HEK293T (cell line): Measurements from ENCODE around the gene PPY.

Experiments used
- CTCF ChIA-PET: fragments of 350-600 bp; formaldehyde crosslinking; extraction: SDS; loops from one replicate; lab custom pipeline; 2021; ENCODE audit warnings: antibody characterized with exemption, inconsistent platforms; lab: Yijun Ruan, JAX
- POLR2A ChIA-PET: fragments of 350-600 bp; formaldehyde crosslinking; extraction: SDS; loops from one replicate; lab custom pipeline; 2020; ENCODE audit warnings: antibody characterized with exemption, inconsistent platforms; lab: Yijun Ruan, JAX
- DNase-seq: peaks from one replicate; pipeline ENCODE4 v3.0.0; 2012; ENCODE audit warnings: mixed read lengths; ENCODE audit errors: extremely low spot score
- ARNT ChIP-seq: fragments of 450-650 bp; IDR thresholded peaks from 2 replicates; pipeline ENCODE4 v1.6.1; 2017; ENCODE audit warnings: mild to moderate bottlenecking
- BHLHE40 ChIP-seq: fragments of 450-650 bp; IDR thresholded peaks from 2 replicates; pipeline ENCODE4 v1.6.1; 2016; ENCODE audit warnings: mild to moderate bottlenecking, moderate library complexity, borderline replicate concordance
- CTBP1 ChIP-seq: fragments of 450-650 bp; IDR thresholded peaks from 2 replicates; pipeline ENCODE4 v1.6.1; 2016; ENCODE audit warnings: borderline replicate concordance
- ELF4 ChIP-seq: fragments of 450-650 bp; IDR thresholded peaks from 2 replicates; pipeline ENCODE4 v1.6.1; 2017; ENCODE audit warnings: antibody characterized with exemption
- FOXA1 ChIP-seq: fragments of 450-650 bp; IDR thresholded peaks from 2 replicates; pipeline ENCODE4 v1.6.1; 2016; ENCODE audit warnings: mild to moderate bottlenecking
- FOXK2 ChIP-seq: fragments of 450-650 bp; IDR thresholded peaks from 2 replicates; pipeline ENCODE4 v1.6.1; 2016; ENCODE audit warnings: mild to moderate bottlenecking
- FOXM1 ChIP-seq: fragments of 450-650 bp; IDR thresholded peaks from 2 replicates; pipeline ENCODE4 v1.6.1; 2017; ENCODE audit warnings: mild to moderate bottlenecking, borderline replicate concordance
- HDGF ChIP-seq: fragments of 450-650 bp; IDR thresholded peaks from 2 replicates; pipeline ENCODE4 v1.6.1; 2017; ENCODE audit warnings: antibody characterized with exemption, borderline replicate concordance
- L3MBTL2 ChIP-seq: fragments of 450-650 bp; conservative IDR thresholded peaks from 2 replicates; pipeline ENCODE4 v1.6.1; 2016; ENCODE audit warnings: mild to moderate bottlenecking
- LEF1 ChIP-seq: fragments of 450-650 bp; IDR thresholded peaks from 2 replicates; pipeline ENCODE4 v1.6.1; 2017; ENCODE audit warnings: mild to moderate bottlenecking, borderline replicate concordance
- NFRKB ChIP-seq: fragments of 450-650 bp; IDR thresholded peaks from 2 replicates; pipeline ENCODE4 v1.6.1; 2016; ENCODE audit warnings: mild to moderate bottlenecking, moderate library complexity
- SP1 ChIP-seq: fragments of 450-650 bp; IDR thresholded peaks from 2 replicates; pipeline ENCODE4 v1.6.1; 2017
- SUZ12 ChIP-seq: fragments of 450-650 bp; IDR thresholded peaks from 2 replicates; pipeline ENCODE4 v1.6.1; 2016; ENCODE audit warnings: mild to moderate bottlenecking
- TARDBP ChIP-seq: fragments of 450-650 bp; IDR thresholded peaks from 2 replicates; pipeline ENCODE4 v1.6.1; 2016
- ZNF384 ChIP-seq: fragments of 450-650 bp; IDR thresholded peaks from 2 replicates; pipeline ENCODE4 v1.6.1; 2016
- TF ChIP-seq, protein P1 (sequence below): fragments of 450-650 bp; IDR thresholded peaks from 2 replicates; pipeline ENCODE4 v1.6.1; 2016

The PPY gene

DNA sequence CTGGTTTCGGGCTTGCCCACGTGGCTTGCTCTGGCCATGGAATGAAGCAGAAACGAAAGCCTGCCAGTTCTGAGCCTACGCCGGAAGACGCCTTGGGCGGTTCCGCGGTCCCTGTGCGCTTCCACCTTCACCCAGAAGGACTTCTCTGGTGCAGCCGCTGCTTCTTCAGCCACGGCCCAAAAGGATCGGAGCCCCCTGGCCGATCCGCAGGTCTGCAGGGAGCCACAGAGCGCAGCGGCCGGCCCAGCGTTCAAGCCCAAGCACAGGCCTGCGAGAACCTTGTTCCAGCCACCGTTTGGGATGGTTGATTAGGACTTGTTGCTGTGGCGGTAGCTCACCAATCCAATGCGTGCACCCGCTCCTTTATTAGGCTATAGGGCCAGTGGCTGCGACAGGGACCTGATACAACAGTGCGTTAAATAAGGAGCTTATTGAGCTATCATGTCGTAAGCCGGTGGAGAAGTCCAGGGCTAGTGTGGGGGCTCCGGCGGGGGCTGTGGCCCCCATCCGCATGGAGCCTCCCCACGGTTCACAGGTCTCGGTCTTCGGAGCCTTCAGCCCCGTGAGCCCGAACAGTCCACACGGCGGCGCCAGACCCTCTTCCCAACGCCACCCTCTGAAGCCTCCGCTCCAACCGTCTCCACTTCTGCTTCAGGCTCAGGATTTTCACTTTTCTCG lies 24.8 kb downstream of the PPY start:
- TF ChIP-seq, protein P1, sequence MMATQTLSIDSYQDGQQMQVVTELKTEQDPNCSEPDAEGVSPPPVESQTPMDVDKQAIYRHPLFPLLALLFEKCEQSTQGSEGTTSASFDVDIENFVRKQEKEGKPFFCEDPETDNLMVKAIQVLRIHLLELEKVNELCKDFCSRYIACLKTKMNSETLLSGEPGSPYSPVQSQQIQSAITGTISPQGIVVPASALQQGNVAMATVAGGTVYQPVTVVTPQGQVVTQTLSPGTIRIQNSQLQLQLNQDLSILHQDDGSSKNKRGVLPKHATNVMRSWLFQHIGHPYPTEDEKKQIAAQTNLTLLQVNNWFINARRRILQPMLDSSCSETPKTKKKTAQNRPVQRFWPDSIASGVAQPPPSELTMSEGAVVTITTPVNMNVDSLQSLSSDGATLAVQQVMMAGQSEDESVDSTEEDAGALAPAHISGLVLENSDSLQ: no peak
- TF ChIP-seq HDGF (no peak), ARNT (no peak), FOXK2 (no peak), ZNF384 (no peak), ELF4 (no peak), SP1 (no peak), LEF1 (no peak), NFRKB (no peak), L3MBTL2 (no peak), FOXM1 (no peak), FOXA1 (no peak), SUZ12 (no peak)
- ChIA-PET POLR2A (no interaction called here), CTCF (no interaction called here)
- DNase-seq: no peak

DNA sequence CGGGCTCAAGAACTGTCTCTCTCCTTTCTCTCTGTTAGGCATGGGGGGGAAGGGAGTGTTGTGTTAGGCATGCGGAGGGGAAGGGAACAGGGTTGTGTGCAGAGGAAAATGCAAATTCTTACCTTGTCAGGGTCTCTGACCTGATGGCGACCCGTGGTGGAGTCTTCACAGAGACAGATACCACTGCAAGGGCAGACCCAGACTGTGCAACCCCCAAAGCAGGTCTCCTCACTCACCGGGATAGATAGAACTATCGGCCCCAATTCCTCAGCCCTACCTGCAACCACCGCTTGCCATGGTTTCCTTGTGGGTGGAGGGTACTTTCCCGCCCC lies 25.3 kb downstream of the PPY start:
- DNase-seq: no peak
- POLR2A ChIA-PET: interaction anchor here (0.9 kb wide), 1 partner anchor 21 kb away, joined by 4 read pairs; no protein-coding TSS in a partner anchor
- CTCF ChIA-PET: no interaction called here
- TF ChIP-seq NFRKB: no peak
- no peak for TF ChIP-seq HDGF
- TF ChIP-seq ZNF384: no peak
- no peak for TF ChIP-seq FOXK2
- no peak for TF ChIP-seq FOXM1
- TF ChIP-seq ELF4: no peak
- TF ChIP-seq SUZ12: no peak
- no peak for TF ChIP-seq LEF1
- no peak for TF ChIP-seq TARDBP
- TF ChIP-seq L3MBTL2: no peak
- TF ChIP-seq ARNT: no peak
- TF ChIP-seq, protein P1: no peak

DNA sequence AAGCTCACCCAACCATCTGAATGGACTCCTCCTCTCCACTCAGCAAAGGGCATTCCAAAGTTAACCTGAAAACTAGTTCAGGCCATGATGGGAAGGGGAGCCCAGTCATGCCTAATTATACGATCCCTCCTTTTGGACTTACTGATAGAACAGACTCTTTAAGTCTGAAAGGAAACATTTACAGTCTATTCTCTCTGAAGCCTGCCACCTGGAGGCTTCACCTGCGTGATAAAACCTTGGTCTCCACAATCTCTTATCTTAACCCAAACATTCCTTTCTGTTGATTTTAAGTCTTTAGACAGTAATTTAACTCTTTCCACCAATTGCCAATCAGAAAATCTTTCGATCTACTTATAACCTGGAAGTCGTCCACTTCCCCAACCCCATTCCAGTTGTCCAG lies 25.9 kb downstream of the PPY start:
- ChIA-PET CTCF (interaction anchor here (1.2 kb wide), 1 partner anchor 24 kb away, joined by 3 read pairs; no protein-coding TSS in a partner anchor), POLR2A (interaction anchor here (0.9 kb wide), 1 partner anchor 22 kb away, joined by 4 read pairs; no protein-coding TSS in a partner anchor)
- DNase-seq: no peak
- TF ChIP-seq BHLHE40: no peak
- TF ChIP-seq HDGF: no peak
- no peak for TF ChIP-seq ZNF384
- TF ChIP-seq SP1: no peak
- TF ChIP-seq FOXM1: no peak
- no peak for TF ChIP-seq ELF4
- TF ChIP-seq ARNT: no peak
- TF ChIP-seq LEF1: no peak
- TF ChIP-seq CTBP1: no peak
- TF ChIP-seq FOXA1: no peak
- no peak for TF ChIP-seq FOXK2
- no peak for TF ChIP-seq NFRKB
- TF ChIP-seq, protein P1: no peak
- TF ChIP-seq TARDBP: no peak
- TF ChIP-seq L3MBTL2: no peak
- no peak for TF ChIP-seq SUZ12

DNA sequence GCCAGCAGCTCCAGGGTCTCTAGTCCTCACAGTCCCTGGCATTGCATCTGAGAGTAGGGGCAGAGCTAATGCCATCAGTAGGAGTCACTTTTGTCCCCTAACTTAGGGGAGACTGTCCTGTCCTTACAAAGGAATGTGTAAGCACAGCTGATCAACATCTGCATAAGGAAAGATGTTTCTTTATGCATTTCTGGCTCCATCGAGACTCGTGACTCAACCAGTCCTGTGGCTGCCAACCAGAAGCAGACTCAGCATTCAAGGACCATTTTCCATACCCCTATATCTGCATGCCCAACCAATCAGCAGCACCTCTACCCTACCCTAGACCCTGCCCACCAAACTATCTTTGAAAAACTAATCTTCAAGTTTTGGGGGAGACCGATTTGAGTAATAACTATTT lies 26.7 kb downstream of the PPY start:
- no peak for TF ChIP-seq ELF4
- no peak for TF ChIP-seq FOXA1
- TF ChIP-seq ZNF384: no peak
- TF ChIP-seq, protein P1: no peak
- ChIA-PET CTCF (interaction anchor here (0.6 to 1.2 kb wide), 2 partner anchors 25 to 328 kb away, joined by 3 read pairs; no protein-coding TSS in a partner anchor), POLR2A (interaction anchor here (1.3 kb wide), 1 partner anchor 22 kb away, joined by 3 read pairs; no protein-coding TSS in a partner anchor)
- DNase-seq: no peak

DNA sequence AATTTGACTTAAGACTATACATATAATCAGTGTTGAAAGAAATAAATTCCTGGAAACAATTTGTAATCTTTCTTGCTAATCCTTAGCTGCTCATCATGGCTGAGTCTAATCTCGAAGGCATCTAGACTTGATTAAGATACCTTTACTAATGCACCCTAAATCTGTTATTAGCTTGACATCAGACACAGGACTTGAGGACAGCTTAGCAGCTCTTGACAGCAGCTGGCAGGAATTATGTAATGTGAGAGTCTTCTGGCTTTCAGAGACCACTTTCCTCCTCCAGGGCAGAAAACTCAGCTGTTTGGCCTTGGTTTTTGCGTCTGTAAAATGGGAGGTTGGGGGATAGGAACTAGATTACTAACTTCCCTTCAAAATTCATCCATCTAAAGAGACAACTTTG lies 27.8 kb downstream of the PPY start:
- no peak for TF ChIP-seq SUZ12
- POLR2A ChIA-PET: interaction anchor here (0.6 to 1.3 kb wide), 3 partner anchors 24 to 25 kb away, joined by 3 to 4 read pairs (median 3); no protein-coding TSS in a partner anchor
- DNase-seq: no peak
- CTCF ChIA-PET: interaction anchor here (0.7 to 1.7 kb wide), 5 partner anchors 26 to 233 kb away, joined by 3 to 9 read pairs (median 4); partner anchors contain the start of gene PPY

DNA sequence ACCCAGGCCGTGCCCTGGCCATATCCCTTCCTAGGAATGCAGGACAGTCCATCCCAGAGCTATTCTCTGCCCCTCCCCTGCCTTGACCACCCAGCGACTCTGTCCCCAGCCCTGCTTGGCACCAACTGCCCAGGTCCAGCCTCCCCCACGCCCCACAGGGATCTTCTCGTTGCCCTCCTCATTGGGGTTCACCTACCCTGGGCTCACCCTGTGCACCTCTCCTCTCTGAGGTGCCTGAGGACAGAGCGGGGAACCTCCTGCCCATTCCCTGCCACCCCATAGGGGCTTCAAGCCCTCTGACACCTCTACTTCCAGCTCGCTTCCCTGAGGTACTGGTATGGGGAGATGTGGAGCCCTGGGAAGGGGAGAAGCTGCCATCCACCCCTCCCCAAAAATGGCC lies 28.7 kb downstream of the PPY start:
- no peak for DNase-seq
- ChIA-PET CTCF (interaction anchor here (1.0 to 1.7 kb wide), 4 partner anchors 27 to 94 kb away, joined by 4 to 9 read pairs (median 6); partner anchors contain the start of gene PPY), POLR2A (interaction anchor here (0.6 to 1.2 kb wide), 2 partner anchors 24 to 26 kb away, joined by 3 to 4 read pairs; no protein-coding TSS in a partner anchor)
- TF ChIP-seq L3MBTL2 (no peak), SUZ12 (no peak), BHLHE40 (no peak), FOXK2 (no peak), ELF4 (no peak), LEF1 (no peak), FOXA1 (no peak)
- TF ChIP-seq, protein P1: no peak
